HCT116 (cell line): ENCODE results near the gene TEAD1. TPM values are rescaled to one million over a fixed set of nuclear protein-coding genes. Genes with fewer than 3 reads are reported as not detected.

Experiments used
- ATAC-seq: fragments of 200-7000 bp; cut with Tn5 transposase; 2 replicates; pipeline ENCODE4 v1.9.1; 2020; ENCODE audit warnings: mild to moderate bottlenecking, moderate library complexity
- BruUV-seq: library from RNA; stranded (reverse); fragments of 400-500 nt; replicated peaks from 2 replicates; lab custom pipeline; 2021; lab: Mats Ljungman, UMichigan
- CTCF ChIA-PET: fragments of 300-600 bp; sonication (Branson Sonifier 250); formaldehyde crosslinking; loops from one replicate; lab custom pipeline; 2021; ENCODE audit warnings: antibody characterized with exemption; lab: Charles Lee
- POLR2A ChIA-PET: fragments of 300-600, 350-600 bp; sonication (Branson Sonifier 250); formaldehyde crosslinking; loops from one replicate; lab custom pipeline; 2021; ENCODE audit warnings: antibody characterized with exemption; lab: Charles Lee
- RAD21 ChIA-PET, 2 experiments: fragments of 300-600 bp; sonication (Branson Sonifier 250); formaldehyde crosslinking; loops; one replicate each; lab custom pipeline; 2023; ENCODE audit warnings: low total read pairs in 2 of 2; ENCODE audit not compliant: uncharacterized antibody in 2 of 2, unreplicated experiment in 2 of 2, low non-redundant PET in 1 of 2; lab: Charles Lee
- DNase-seq: peaks from one replicate; pipeline ENCODE4 v3.0.0-alpha.2; 2010; ENCODE audit warnings: low read depth, low spot score
- H2AFZ ChIP-seq: fragments of 200-600 bp; shearing (Covaris generic), sonication (generic); 2 replicates; pipeline ENCODE4 v1.6.1; 2017; ENCODE audit warnings: low read depth, mixed run types, mixed read lengths, antibody characterized with exemption, low read length; ENCODE audit not compliant: poor library complexity, severe bottlenecking
- H3K27ac ChIP-seq: 2 replicates; pipeline ENCODE4 v1.5.1; 2012; ENCODE audit warnings: low read depth, low read length
- H3K27me3 ChIP-seq: fragments of 200-600 bp; sonication (generic); 2 replicates; pipeline ENCODE4 v1.6.1; 2016; ENCODE audit warnings: mixed run types, low read length, mixed read lengths; ENCODE audit not compliant: insufficient read depth
- H3K36me3 ChIP-seq, 2 experiments: fragments of 200-500 bp in 1 of 2; fragments of 200-600 bp in 1 of 2; sonication (Bioruptor generic) in 1 of 2; sonication (generic) in 1 of 2; 2 replicates each; pipeline versions ENCODE4 v1.5.1 to v1.6.1; 2014 to 2016; ENCODE audit warnings: low read length in 2 of 2, inconsistent platforms in 1 of 2, mixed read lengths in 1 of 2, mixed run types in 1 of 2; ENCODE audit not compliant: insufficient read depth in 2 of 2, control insufficient read depth in 1 of 2
- H3K4me1 ChIP-seq, 2 experiments: fragments of 200-600 bp in 1 of 2; sonication (generic) in 1 of 2; 2 replicates each; pipeline versions ENCODE4 v1.5.1 to v1.6.1; 2012 to 2017; ENCODE audit warnings: low read length in 2 of 2, inconsistent platforms in 1 of 2, mild to moderate bottlenecking in 1 of 2, mixed read lengths in 1 of 2, mixed run types in 1 of 2, moderate library complexity in 1 of 2; ENCODE audit not compliant: insufficient read depth in 2 of 2, control insufficient read depth in 1 of 2
- H3K4me2 ChIP-seq: fragments of 200-600 bp; sonication (generic); 2 replicates; pipeline ENCODE4 v1.6.1; 2017; ENCODE audit warnings: mixed run types, low read length, mixed read lengths
- H3K4me3 ChIP-seq, 2 experiments: fragments of 200-600 bp in 1 of 2; sonication (generic) in 1 of 2; replicated peaks in 1 of 2; 2 replicates each; pipeline ENCODE4 v1.5.1; 2011 to 2016; ENCODE audit warnings: low read length in 2 of 2, control low read depth in 1 of 2, low read depth in 1 of 2, mild to moderate bottlenecking in 1 of 2, mixed read lengths in 1 of 2, mixed run types in 1 of 2
- H3K79me2 ChIP-seq: fragments of 200-600 bp; sonication (generic); 2 replicates; pipeline ENCODE4 v1.6.1; 2017; ENCODE audit warnings: mild to moderate bottlenecking, mixed run types, low read length, moderate library complexity, mixed read lengths; ENCODE audit not compliant: insufficient read depth
- H3K9ac ChIP-seq: fragments of 200-600 bp; sonication (generic); 2 replicates; pipeline ENCODE4 v1.6.1; 2016; ENCODE audit warnings: low read length, mixed read lengths
- H3K9me2 ChIP-seq: fragments of 200-600 bp; sonication (generic), shearing (Covaris generic); 2 replicates; pipeline ENCODE4 v1.6.1; 2017; ENCODE audit warnings: mixed run types, mild to moderate bottlenecking, moderate library complexity; ENCODE audit not compliant: insufficient read depth
- H3K9me3 ChIP-seq, 2 experiments: fragments of 200-500 bp in 1 of 2; fragments of 200-600 bp in 1 of 2; sonication (Bioruptor generic) in 1 of 2; sonication (generic) in 1 of 2; 2 replicates each; pipeline ENCODE4 v1.6.1; 2014 to 2017; ENCODE audit warnings: low read length in 2 of 2, mixed read lengths in 2 of 2, inconsistent platforms in 1 of 2, low read depth in 1 of 2, mild to moderate bottlenecking in 1 of 2, mixed run types in 1 of 2, moderate library complexity in 1 of 2; ENCODE audit not compliant: control insufficient read depth in 1 of 2, insufficient read depth in 1 of 2
- H4K20me1 ChIP-seq: fragments of 200-600 bp; sonication (generic), shearing (Covaris generic); 2 replicates; pipeline ENCODE4 v1.6.1; 2017; ENCODE audit warnings: mixed run types, mild to moderate bottlenecking, moderate library complexity; ENCODE audit not compliant: insufficient read depth
- CEBPB ChIP-seq: IDR thresholded peaks from 2 replicates; pipeline ENCODE4 v1.6.1; 2012; ENCODE audit warnings: low read depth
- EGR1 ChIP-seq: IDR thresholded peaks from 2 replicates; pipeline ENCODE4 v1.6.1; 2012; ENCODE audit warnings: low read depth
- ELF1 ChIP-seq: IDR thresholded peaks from 2 replicates; pipeline ENCODE4 v1.6.1; 2012; ENCODE audit warnings: low read depth, borderline replicate concordance
- EZH2 ChIP-seq: fragments of 200-600 bp; sonication (generic); IDR thresholded peaks from 2 replicates; pipeline ENCODE4 v1.6.1; 2017; ENCODE audit warnings: antibody characterized with exemption, mixed run types
- POLR2A ChIP-seq: IDR thresholded peaks from 2 replicates; pipeline ENCODE4 v1.7.0; 2011; ENCODE audit warnings: borderline replicate concordance; ENCODE audit not compliant: insufficient read depth, insufficient read length; ENCODE audit errors: extremely low read depth
- POLR2AphosphoS5 ChIP-seq: IDR thresholded peaks from 2 replicates; pipeline ENCODE4 v1.6.1; 2011; ENCODE audit warnings: mild to moderate bottlenecking, low read depth, low read length, moderate library complexity
- RAD21 ChIP-seq: IDR thresholded peaks from 2 replicates; pipeline ENCODE4 v1.6.1; 2012; ENCODE audit warnings: low read depth, mild to moderate bottlenecking
- SIN3A ChIP-seq: IDR thresholded peaks from 2 replicates; pipeline ENCODE4 v1.6.1; 2012; ENCODE audit warnings: low read depth
- YY1 ChIP-seq: IDR thresholded peaks from 2 replicates; pipeline ENCODE4 v1.6.1; 2011; ENCODE audit warnings: low read length, low read depth, moderate library complexity, mild to moderate bottlenecking; ENCODE audit not compliant: insufficient replicate concordance; ENCODE audit errors: extremely low read depth
- ZFX ChIP-seq: fragments of 450-650 bp; IDR thresholded peaks from 2 replicates; pipeline ENCODE4 v1.6.1; 2017
- ZNF274 ChIP-seq: fragments of 200-500 bp; sonication (Bioruptor generic); IDR thresholded peaks from 2 replicates; pipeline ENCODE4 v1.6.1; 2014; ENCODE audit warnings: mild to moderate bottlenecking, low read depth, low read length, inconsistent platforms
- intact Hi-C: fragments of 100-400 bp; cut with micrococcal nuclease; formaldehyde crosslinking; loops from 2 replicates; pipeline ENCODE4 v1.10.0; 2022
- total RNA-seq: library from RNA; stranded (reverse); gene quantifications from one replicate; pipeline ENCODE4 v1.2.1, GENCODE V29; 2021; ENCODE audit not compliant: unreplicated experiment
- TF ChIP-seq, protein P1 (sequence below), 3 experiments: fragments of 200-600 bp in 1 of 3; sonication (generic) in 1 of 3; IDR thresholded peaks in 2 of 3; conservative IDR thresholded peaks in 1 of 3; 2 replicates each; pipeline ENCODE4 v1.5.1; 2012 to 2017; ENCODE audit warnings: low read depth in 2 of 3, low read length in 2 of 3, antibody characterized with exemption in 1 of 3, borderline replicate concordance in 1 of 3, control low read depth in 1 of 3, mild to moderate bottlenecking in 1 of 3, mixed read lengths in 1 of 3, mixed run types in 1 of 3, moderate library complexity in 1 of 3; ENCODE audit not compliant: insufficient read depth in 1 of 3
- TF ChIP-seq, protein P2 (sequence below): IDR thresholded peaks from 2 replicates; pipeline ENCODE4 v1.6.1; 2012; ENCODE audit warnings: low read depth
- TF ChIP-seq, protein P3 (sequence below): IDR thresholded peaks from 2 replicates; pipeline ENCODE4 v1.6.1; 2011; ENCODE audit warnings: mild to moderate bottlenecking, low read length, moderate library complexity; ENCODE audit not compliant: insufficient replicate concordance; ENCODE audit errors: extremely low read depth
- TF ChIP-seq, protein P4 (sequence below): IDR thresholded peaks from 2 replicates; pipeline ENCODE4 v1.6.1; 2012

TEAD1 gene
- total RNA-seq, 1 experiment from 2014 or later: 103 TPM

DNA sequence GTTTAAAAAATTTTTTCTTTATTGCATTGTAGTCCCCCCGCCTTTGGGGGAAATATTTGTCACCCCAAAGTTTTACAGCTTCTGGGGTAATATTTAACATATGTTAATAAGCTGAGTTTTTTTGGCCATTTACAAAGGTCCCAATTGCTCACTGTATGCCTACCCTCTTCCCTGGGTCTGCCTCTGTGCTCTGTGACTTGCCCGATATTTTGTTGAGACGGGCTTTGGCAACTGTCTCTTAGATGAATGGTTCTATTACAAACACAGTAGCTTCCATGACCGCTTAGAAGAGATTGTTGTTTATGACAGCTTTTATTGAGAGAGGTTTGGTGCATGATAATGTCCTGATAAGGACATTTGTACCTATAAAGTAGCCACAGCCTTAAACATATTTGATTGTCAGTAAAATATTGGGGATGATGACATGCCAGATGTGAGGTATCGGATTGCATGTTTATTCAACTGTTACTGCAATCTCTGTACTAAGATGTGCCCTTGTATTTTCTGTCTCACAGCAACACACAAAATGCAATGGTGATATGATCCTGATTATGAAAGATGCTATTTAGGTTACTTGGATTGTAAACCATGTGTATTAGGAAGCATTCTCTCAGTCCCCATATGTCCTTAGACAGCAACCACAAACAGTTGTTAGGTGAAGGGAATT is 103.1 kb downstream of the TEAD1 start:
- peaks cover 13 to 14% of the 10 kb centered on the region in 2 experiments; a peak in 3 of 4 replicates for H3K4me1 ChIP-seq
- intact Hi-C loops: no loop called here
- no peak overlapping the region for H3K9ac ChIP-seq
- no peaks in the 10 kb centered on the region for H3K9me3 ChIP-seq
- H3K4me3 ChIP-seq: no peak overlapping the region
- no peak overlapping the region for H3K4me2 ChIP-seq
- H3K9me2 ChIP-seq: no peaks in the 10 kb centered on the region
- no peak overlapping the region for H3K27ac ChIP-seq
- no peak overlapping the region for H2AFZ ChIP-seq
- no peaks in the 10 kb centered on the region for H3K36me3 ChIP-seq
- ChIA-PET POLR2A (no interaction called here), CTCF (no interaction called here), RAD21 (no interaction called here)
- H3K27me3 ChIP-seq: no peaks in the 10 kb centered on the region
- peaks cover 74% of the 10 kb centered on the region for H3K79me2 ChIP-seq
- ATAC-seq (no peak), DNase-seq (no peak)
- BruUV-seq: no TSS peak
- TF ChIP-seq ZFX (no peak), EZH2 (no peak), POLR2AphosphoS5 (no peak), ELF1 (no peak), RAD21 (no peak), POLR2A (no peak), YY1 (no peak), EGR1 (no peak), SIN3A (no peak), CEBPB (no peak), ZNF274 (no peak)
- TF ChIP-seq, protein P1, sequence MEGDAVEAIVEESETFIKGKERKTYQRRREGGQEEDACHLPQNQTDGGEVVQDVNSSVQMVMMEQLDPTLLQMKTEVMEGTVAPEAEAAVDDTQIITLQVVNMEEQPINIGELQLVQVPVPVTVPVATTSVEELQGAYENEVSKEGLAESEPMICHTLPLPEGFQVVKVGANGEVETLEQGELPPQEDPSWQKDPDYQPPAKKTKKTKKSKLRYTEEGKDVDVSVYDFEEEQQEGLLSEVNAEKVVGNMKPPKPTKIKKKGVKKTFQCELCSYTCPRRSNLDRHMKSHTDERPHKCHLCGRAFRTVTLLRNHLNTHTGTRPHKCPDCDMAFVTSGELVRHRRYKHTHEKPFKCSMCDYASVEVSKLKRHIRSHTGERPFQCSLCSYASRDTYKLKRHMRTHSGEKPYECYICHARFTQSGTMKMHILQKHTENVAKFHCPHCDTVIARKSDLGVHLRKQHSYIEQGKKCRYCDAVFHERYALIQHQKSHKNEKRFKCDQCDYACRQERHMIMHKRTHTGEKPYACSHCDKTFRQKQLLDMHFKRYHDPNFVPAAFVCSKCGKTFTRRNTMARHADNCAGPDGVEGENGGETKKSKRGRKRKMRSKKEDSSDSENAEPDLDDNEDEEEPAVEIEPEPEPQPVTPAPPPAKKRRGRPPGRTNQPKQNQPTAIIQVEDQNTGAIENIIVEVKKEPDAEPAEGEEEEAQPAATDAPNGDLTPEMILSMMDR (IDR thresholded peaks at IDR 0.05 in 2 of 3, conservative IDR thresholded peaks at IDR 0.05 in 1 of 3; ENCODE audit: borderline replicate concordance in 1 of 3, insufficient read depth in 1 of 3, low read depth in 2 of 3, low read length in 2 of 3): no peak
- TF ChIP-seq, protein P2, sequence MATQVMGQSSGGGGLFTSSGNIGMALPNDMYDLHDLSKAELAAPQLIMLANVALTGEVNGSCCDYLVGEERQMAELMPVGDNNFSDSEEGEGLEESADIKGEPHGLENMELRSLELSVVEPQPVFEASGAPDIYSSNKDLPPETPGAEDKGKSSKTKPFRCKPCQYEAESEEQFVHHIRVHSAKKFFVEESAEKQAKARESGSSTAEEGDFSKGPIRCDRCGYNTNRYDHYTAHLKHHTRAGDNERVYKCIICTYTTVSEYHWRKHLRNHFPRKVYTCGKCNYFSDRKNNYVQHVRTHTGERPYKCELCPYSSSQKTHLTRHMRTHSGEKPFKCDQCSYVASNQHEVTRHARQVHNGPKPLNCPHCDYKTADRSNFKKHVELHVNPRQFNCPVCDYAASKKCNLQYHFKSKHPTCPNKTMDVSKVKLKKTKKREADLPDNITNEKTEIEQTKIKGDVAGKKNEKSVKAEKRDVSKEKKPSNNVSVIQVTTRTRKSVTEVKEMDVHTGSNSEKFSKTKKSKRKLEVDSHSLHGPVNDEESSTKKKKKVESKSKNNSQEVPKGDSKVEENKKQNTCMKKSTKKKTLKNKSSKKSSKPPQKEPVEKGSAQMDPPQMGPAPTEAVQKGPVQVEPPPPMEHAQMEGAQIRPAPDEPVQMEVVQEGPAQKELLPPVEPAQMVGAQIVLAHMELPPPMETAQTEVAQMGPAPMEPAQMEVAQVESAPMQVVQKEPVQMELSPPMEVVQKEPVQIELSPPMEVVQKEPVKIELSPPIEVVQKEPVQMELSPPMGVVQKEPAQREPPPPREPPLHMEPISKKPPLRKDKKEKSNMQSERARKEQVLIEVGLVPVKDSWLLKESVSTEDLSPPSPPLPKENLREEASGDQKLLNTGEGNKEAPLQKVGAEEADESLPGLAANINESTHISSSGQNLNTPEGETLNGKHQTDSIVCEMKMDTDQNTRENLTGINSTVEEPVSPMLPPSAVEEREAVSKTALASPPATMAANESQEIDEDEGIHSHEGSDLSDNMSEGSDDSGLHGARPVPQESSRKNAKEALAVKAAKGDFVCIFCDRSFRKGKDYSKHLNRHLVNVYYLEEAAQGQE: no peak
- TF ChIP-seq, protein P3, sequence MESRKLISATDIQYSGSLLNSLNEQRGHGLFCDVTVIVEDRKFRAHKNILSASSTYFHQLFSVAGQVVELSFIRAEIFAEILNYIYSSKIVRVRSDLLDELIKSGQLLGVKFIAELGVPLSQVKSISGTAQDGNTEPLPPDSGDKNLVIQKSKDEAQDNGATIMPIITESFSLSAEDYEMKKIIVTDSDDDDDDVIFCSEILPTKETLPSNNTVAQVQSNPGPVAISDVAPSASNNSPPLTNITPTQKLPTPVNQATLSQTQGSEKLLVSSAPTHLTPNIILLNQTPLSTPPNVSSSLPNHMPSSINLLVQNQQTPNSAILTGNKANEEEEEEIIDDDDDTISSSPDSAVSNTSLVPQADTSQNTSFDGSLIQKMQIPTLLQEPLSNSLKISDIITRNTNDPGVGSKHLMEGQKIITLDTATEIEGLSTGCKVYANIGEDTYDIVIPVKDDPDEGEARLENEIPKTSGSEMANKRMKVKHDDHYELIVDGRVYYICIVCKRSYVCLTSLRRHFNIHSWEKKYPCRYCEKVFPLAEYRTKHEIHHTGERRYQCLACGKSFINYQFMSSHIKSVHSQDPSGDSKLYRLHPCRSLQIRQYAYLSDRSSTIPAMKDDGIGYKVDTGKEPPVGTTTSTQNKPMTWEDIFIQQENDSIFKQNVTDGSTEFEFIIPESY: no peak
- TF ChIP-seq, protein P4, sequence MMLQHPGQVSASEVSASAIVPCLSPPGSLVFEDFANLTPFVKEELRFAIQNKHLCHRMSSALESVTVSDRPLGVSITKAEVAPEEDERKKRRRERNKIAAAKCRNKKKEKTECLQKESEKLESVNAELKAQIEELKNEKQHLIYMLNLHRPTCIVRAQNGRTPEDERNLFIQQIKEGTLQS: no peak
- H4K20me1 ChIP-seq: 0 out of 2 replicates have a peak, but pooled peaks cover 3% of the 10 kb centered on the region
